ENCODE results near the gene PTDSS2. TPM values are rescaled to one million over a fixed set of nuclear protein-coding genes. Genes with fewer than 3 reads are reported as not detected.
"Not testable (repeated sequence)": the region's sequence is repeated elsewhere in the genome, so short reads cannot be mapped to it uniquely, and the experiment has no call there.

The PTDSS2 gene
- 27.8 TPM for total RNA-seq
- long read RNA-seq, transcript PTDSS2-201 (12 exons, 2,445 nt), result major isoform, 26 of 37 reads
- long read RNA-seq, partial matches to known transcripts, result 4 of 37 reads
- long read RNA-seq, other reads (novel, unspliced or antisense), result 6 of 37 reads

GRCh38 chr11:449889-450808 lies at the start of gene PTDSS2:
Gene PTDSS2, plus strand, starts transcription at chr11:450279. Its CDS starts 177 bp downstream, at chr11:450456.
- intact Hi-C loops (cut with DNase I), result loop anchor here (2.0 to 5.0 kb wide), 4 partner anchors 35 to 143 kb away; partner anchors contain the start of genes IFITM2, RNH1 and SIGIRR
- ATAC-seq, result peak; percentile 93
- peak; percentile 98 for DNase-seq (ENCODE audit: missing footprints)

DNA sequence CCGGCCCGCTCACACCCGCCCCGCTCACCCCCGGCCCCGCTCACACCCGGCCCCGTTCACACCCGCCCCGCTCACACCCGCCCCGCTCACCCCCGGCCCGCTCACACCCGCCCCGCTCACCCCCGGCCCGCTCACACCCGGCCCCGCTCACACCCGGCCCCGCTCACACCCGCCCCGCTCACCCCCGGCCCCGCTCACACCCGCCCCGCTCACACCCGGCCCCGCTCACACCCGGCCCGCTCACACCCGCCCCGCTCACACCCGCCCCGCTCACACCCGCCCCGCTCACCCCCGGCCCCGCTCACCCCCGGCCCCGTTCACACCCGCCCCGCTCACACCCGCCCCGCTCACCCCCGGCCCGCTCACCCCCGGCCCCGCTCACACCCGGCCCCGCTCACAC lies 48.9 kb upstream of the PTDSS2 start:
- DNase-seq (ENCODE audit: missing footprints); ATAC-seq; intact Hi-C loops (cut with DNase I): not testable (repeated sequence)

DNA sequence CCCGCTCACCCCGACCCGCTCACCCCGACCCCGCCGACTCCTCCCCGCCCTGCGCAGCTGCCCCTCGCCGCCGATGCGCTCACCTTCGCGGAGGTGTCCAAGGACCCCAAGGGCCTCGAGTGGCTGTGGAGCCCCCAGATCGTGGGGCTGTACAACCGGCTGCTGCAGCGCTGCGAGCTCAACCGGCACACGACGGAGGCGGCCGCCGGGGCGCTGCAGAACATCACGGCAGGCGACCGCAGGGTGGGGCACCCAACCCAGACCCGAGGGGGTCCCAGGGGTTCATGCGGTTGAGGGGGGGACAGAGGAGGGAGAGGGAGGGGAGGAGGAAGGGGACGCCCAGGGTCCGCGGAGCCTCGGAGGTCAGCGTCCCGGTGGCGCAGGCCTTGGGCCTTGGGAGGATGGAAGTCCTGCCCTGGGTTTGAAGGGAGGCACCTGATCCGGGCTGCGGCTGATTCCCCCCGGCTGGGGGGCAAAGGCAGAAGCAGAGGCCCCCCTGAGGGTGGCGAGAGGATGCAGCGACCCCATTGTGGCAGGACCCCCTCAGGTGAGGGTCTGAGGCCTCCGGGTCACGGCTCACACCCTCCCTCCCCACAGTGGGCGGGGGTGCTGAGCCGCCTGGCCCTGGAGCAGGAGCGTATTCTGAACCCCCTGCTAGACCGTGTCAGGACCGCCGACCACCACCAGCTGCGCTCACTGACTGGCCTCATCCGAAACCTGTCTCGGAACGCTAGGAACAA lies 46.9 kb upstream of the PTDSS2 start:
- ATAC-seq (no peak), DNase-seq (ENCODE audit: missing footprints) (peak; percentile 18)
- intact Hi-C loops (cut with DNase I), result no loop called here

DNA sequence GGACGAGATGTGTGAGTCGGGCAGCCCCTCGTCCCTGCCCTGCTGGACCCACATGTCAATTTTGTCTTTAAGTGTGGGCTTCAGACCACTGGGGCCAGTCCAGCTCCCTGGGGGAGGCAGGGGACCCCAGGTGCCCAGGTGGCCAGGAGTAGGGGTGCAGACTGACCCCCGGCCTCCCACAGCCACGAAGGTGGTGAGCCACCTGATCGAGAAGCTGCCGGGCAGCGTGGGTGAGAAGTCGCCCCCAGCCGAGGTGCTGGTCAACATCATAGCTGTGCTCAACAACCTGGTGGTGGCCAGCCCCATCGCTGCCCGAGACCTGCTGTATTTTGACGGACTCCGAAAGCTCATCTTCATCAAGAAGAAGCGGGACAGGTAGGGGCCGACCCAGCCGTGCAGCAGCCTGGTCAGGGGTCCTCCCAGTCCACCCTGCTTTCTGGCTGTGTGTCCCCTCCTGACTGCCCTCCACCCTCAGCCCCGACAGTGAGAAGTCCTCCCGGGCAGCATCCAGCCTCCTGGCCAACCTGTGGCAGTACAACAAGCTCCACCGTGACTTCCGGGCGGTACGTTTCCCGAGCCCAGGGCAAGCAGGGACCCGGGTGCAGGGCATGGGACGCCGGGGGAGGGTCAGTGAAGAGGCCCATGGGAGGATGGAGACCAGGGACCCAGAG lies 46.2 kb upstream of the PTDSS2 start:
- no peak for ATAC-seq
- DNase-seq (ENCODE audit: missing footprints), result peak; percentile 63
- intact Hi-C loops (cut with DNase I), result no loop called here

GRCh38 chr11:404551-405264 lies 45.4 kb upstream of the PTDSS2 start:
- intact Hi-C loops (cut with DNase I), result loop anchor here (5.0 kb wide), 1 partner anchor 113 kb away; no protein-coding TSS in a partner anchor
- DNase-seq (ENCODE audit: missing footprints) (peak; percentile 32), ATAC-seq (no peak)

- no peak for ATAC-seq
- DNase-seq (ENCODE audit: missing footprints), result peak; percentile 86
- intact Hi-C loops (cut with DNase I), result loop anchor here (5.0 kb wide), 1 partner anchor 112 kb away; no protein-coding TSS in a partner anchor
Measured at GRCh38 chr11:405323-405953, 44.6 kb upstream of the PTDSS2 start.

- peak; percentile 1 for ATAC-seq
- intact Hi-C loops (cut with DNase I), result loop anchor here (2.0 to 5.0 kb wide), 2 partner anchors 43 to 111 kb away; no protein-coding TSS in a partner anchor
Measured at GRCh38 chr11:405954-406795, 43.9 kb upstream of the PTDSS2 start.

DNA sequence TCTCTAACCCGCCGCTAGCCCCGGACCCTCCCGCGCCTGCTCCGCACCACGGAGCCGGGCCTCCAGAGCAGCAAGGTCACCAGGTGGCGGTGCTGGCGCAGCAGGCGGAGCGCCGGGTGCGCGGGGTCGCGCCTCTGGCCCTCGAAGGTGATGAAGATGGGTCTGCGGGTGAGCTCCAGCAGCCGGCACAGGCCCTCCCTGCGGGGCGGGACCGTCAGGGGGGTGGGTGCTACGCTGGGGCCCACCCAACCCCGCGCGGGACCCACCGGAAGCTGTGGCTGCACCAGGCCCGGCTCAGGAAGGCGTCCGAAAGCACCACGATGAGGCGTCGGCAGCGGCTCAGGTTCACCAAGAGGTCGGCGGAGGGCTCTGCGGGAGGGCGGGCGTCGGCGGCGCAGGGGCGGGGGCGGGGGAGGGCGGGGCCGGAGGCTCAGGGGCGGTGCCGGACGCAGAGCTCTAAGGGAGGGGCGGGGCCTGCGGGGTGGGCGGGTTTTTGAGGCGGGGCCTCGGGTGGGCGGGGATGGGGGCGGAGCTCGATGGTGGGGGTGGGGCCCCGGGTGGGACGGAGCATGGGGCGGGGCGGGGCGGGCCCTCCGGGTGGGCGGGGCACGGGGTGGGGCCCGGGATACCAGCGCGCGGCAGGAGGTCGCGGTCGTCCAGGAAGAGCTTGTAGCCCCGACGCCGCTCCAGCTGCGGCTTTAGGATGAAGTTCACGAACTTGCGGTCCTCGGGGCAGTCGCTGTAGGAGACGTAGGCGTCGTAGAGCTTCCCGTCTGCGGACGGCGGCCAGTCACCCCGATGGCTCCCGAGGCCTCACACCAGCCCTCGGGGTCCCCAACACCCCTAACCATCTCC lies 43.1 kb upstream of the PTDSS2 start:
- ATAC-seq (peak; percentile 71), DNase-seq (ENCODE audit: missing footprints) (peak; percentile 92)
- intact Hi-C loops (cut with DNase I), result loop anchor here (2.0 to 5.0 kb wide), 2 partner anchors 42 to 110 kb away; no protein-coding TSS in a partner anchor

More at GRCh38 chr11:405954-406795, 43.9 kb upstream of the PTDSS2 start:
- DNase-seq (ENCODE audit: missing footprints), result peak; percentile 69

DNA sequence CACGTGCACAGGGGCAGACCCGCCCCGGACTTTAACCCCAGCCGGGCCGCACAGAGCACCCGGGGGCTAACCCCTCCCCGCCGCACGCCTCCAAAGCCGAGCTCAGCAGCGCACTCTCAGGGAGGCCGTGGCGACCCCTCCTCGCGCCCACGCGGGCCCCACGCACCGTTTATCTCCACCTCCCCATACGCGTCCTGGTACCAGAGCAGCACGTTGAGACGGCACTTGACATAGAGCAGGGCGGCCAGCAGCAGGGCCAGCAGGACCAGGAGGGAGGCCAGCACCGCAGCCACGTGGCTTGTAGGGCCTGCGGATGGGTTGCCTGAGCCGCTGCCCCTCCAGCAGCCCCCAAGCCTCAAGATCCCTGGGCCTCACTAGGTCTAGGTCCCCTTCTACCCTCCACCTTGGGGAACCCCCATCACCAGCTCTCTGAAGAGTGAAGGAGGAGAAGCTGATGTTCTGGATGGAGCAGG lies 42.4 kb upstream of the PTDSS2 start:
- peak; percentile 18 for ATAC-seq
- intact Hi-C loops (cut with DNase I), result loop anchor here (2.0 to 5.0 kb wide), 2 partner anchors 41 to 110 kb away; no protein-coding TSS in a partner anchor
- no peak for DNase-seq (ENCODE audit: missing footprints)

GRCh38 chr11:408154-409007 lies 41.7 kb upstream of the PTDSS2 start:
- DNase-seq (ENCODE audit: missing footprints) (peak; percentile 65), ATAC-seq (no peak)
- intact Hi-C loops (cut with DNase I), result loop anchor here (5.0 kb wide), 1 partner anchor 109 kb away; no protein-coding TSS in a partner anchor

DNA sequence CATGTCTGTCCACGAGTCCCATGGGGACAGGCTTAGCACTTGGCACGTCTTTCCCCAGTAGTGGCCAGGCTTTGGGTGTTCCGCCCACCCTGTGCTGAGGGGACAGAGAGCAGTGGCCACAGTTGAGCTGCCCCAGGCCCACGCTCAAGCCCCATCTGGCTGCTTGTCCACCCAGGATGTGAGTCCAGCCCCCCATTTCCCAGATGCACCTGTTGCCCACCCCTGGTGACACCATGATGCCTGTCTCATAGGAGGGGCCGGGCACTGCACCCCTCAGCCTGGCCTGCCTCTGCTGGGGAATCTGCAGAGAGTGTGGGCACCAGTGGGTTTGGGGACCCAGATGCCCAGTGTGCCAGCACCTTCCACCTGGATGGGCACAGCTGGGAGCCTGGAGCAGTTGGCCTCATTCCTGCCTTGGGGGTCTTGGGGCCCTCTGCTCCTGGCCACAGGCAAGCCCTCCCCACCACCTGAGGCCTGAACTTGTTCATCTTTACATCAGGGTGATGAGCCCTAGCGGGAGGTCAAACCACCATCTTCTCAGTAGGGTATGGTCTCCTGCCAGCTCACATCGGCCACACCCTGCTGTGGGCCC lies 41.0 kb upstream of the PTDSS2 start:
- DNase-seq (ENCODE audit: missing footprints) (peak; percentile 69), ATAC-seq (no peak)
- intact Hi-C loops (cut with DNase I), result loop anchor here (5.0 kb wide), 1 partner anchor 108 kb away; no protein-coding TSS in a partner anchor

GRCh38 chr11:409600-410483 lies 40.2 kb upstream of the PTDSS2 start:
- no peak for ATAC-seq
- intact Hi-C loops (cut with DNase I), result loop anchor here (5.0 kb wide), 1 partner anchor 107 kb away; no protein-coding TSS in a partner anchor
- peak; percentile 57 for DNase-seq (ENCODE audit: missing footprints)

DNA sequence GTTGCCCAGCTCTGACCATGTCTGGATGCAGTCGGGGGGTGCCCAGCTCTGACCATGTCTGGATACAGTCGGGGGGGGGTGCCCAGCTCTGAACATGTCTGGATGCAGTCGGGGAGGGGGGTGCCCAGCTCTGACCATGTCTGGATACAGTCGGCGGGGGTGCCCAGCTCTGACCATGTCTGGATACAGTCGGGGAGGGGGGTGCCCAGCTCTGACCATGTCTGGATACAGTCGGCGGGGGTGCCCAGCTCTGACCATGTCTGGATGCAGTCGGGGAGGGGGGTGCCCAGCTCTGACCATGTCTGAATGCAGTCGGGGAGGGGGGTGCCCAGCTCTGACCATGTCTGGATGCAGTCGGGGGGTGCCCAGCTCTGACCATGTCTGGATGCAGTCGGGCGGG lies 39.4 kb upstream of the PTDSS2 start:
- ATAC-seq; intact Hi-C loops (cut with DNase I): not testable (repeated sequence)
- DNase-seq (ENCODE audit: missing footprints), result peak; percentile 26

All from Right ventricle myocardium inferior (tissue), 1 donor.